ENCODE measurements around the gene ULK3. TPM values are rescaled to one million over a fixed set of nuclear protein-coding genes. Genes with fewer than 3 reads are reported as not detected.

Gene ULK3
- total RNA-seq, 3 donors from 2014 or later (not counting 1 experiment from before 2014, with no cell fraction given) = 54.8 to 75.1 (median 64.7) TPM

- ATAC-seq = peak; percentile 50 to 73 (median 58)
Measured at GRCh38 chr15:74863239-74864056, 20.5 kb upstream of the ULK3 start.

GRCh38 chr15:74858369-74858740 lies 15.4 kb upstream of the ULK3 start:
- no peak overlapping the region for H3K4me3 ChIP-seq (ENCODE audit: low read length)
- peaks cover 38 to 52% of the 10 kb centered on the region in 2 donors for H3K4me1 Mint-ChIP-seq
- no peak for TF ChIP-seq CTCF (IDR thresholded peaks at IDR 0.05)
- H3K27ac ChIP-seq (ENCODE audit: low read length) = peak overlapping the region; percentile 20
- no peaks in the 10 kb centered on the region for H3K27me3 ChIP-seq (ENCODE audit: control insufficient read depth, insufficient read depth, low read length)
- intact Hi-C loops (cut with micrococcal nuclease) = loop anchor here (2.0 kb wide), 1 partner anchor 14 kb away; no protein-coding TSS in a partner anchor
- DNase-seq (no peak), ATAC-seq (no peak)
- no peaks in the 10 kb centered on the region for H3K36me3 Mint-ChIP-seq
- H3K36me3 ChIP-seq (ENCODE audit: control insufficient read depth, insufficient read depth, low read length) = peaks cover 11% of the 10 kb centered on the region
- WGBS (ENCODE audit: insufficient coverage) = 92% methylated on average over 3 of the region's 4 CpGs
- peaks cover 45% of the 10 kb centered on the region for H3K4me1 ChIP-seq (ENCODE audit: control insufficient read depth, insufficient read depth, low read length)
- peak overlapping the region; percentile 61 to 88 for H3K27ac Mint-ChIP-seq
- H3K4me3 Mint-ChIP-seq = peak overlapping the region; percentile 50
- no peaks in the 10 kb centered on the region for H3K9me3 Mint-ChIP-seq
- no peaks in the 10 kb centered on the region for H3K9me3 ChIP-seq (ENCODE audit: control insufficient read depth, insufficient read depth, low read length)
- H3K27me3 Mint-ChIP-seq (ENCODE audit: low read depth in 2 of 2) = no peaks in the 10 kb centered on the region

More at GRCh38 chr15:74863239-74864056, 20.5 kb upstream of the ULK3 start:
- peaks cover 63 to 76% of the 10 kb centered on the region in 2 donors for H3K4me1 Mint-ChIP-seq
- Histone ChIP-seq H3K27me3 (ENCODE audit: control insufficient read depth, insufficient read depth, low read length) (no peaks in the 10 kb centered on the region), H3K9me3 (ENCODE audit: control insufficient read depth, insufficient read depth, low read length) (no peaks in the 10 kb centered on the region), H3K4me1 (ENCODE audit: control insufficient read depth, insufficient read depth, low read length) (peaks cover 71% of the 10 kb centered on the region), H3K4me3 (ENCODE audit: low read length) (no peak overlapping the region), H3K27ac (ENCODE audit: low read length) (peak overlapping the region; percentile 19), H3K36me3 (ENCODE audit: control insufficient read depth, insufficient read depth, low read length) (peaks cover 3% of the 10 kb centered on the region)
- no peaks in the 10 kb centered on the region for H3K36me3 Mint-ChIP-seq
- H3K27ac Mint-ChIP-seq = peak overlapping the region; percentile 53 to 86
- H3K4me3 Mint-ChIP-seq = peak overlapping the region; percentile 21
- intact Hi-C loops (cut with micrococcal nuclease) = no loop called here
- WGBS (ENCODE audit: insufficient coverage) = 60% methylated on average over 11 of the region's 11 CpGs
- no peak for DNase-seq
- H3K9me3 Mint-ChIP-seq = no peaks in the 10 kb centered on the region
- no peak for TF ChIP-seq CTCF (IDR thresholded peaks at IDR 0.05)
- no peaks in the 10 kb centered on the region for H3K27me3 Mint-ChIP-seq (ENCODE audit: low read depth in 2 of 2)

- H3K27me3 Mint-ChIP-seq (ENCODE audit: low read depth in 2 of 2) = no peaks in the 10 kb centered on the region
- peak; percentile 84 to 92 (median 90) for ATAC-seq
- no peaks in the 10 kb centered on the region for H3K27me3 ChIP-seq (ENCODE audit: control insufficient read depth, insufficient read depth, low read length)
- peaks cover 39% of the 10 kb centered on the region for H3K4me1 ChIP-seq (ENCODE audit: control insufficient read depth, insufficient read depth, low read length)
- intact Hi-C loops (cut with micrococcal nuclease) = loop anchor here (2.0 kb wide), 1 partner anchor 13 kb away; no protein-coding TSS in a partner anchor
- no peak for TF ChIP-seq CTCF (IDR thresholded peaks at IDR 0.05)
- no peak overlapping the region for H3K4me3 ChIP-seq (ENCODE audit: low read length)
- peaks cover 16% of the 10 kb centered on the region for H3K36me3 ChIP-seq (ENCODE audit: control insufficient read depth, insufficient read depth, low read length)
- no peaks in the 10 kb centered on the region for H3K36me3 Mint-ChIP-seq
- no peaks in the 10 kb centered on the region for H3K9me3 Mint-ChIP-seq
- peaks cover 38 to 46% of the 10 kb centered on the region in 2 donors for H3K4me1 Mint-ChIP-seq
- H3K27ac ChIP-seq (ENCODE audit: low read length) = peak overlapping the region; percentile 34
- H3K9me3 ChIP-seq (ENCODE audit: control insufficient read depth, insufficient read depth, low read length) = no peaks in the 10 kb centered on the region
- WGBS (ENCODE audit: insufficient coverage) = 58% methylated on average over 9 of the region's 9 CpGs
- DNase-seq = peak in 1 of 2 donors; percentile 30
- peak overlapping the region; percentile 50 for H3K4me3 Mint-ChIP-seq
- peak overlapping the region; percentile 61 to 88 for H3K27ac Mint-ChIP-seq
Measured at GRCh38 chr15:74857671-74858368, 14.9 kb upstream of the ULK3 start.
